ENCODE results near the gene PTK6.

Gene PTK6

GRCh38 chr20:63542696-63543095 is 5.5 kb upstream of the PTK6 start:
- DNase-seq: no peak

DNA sequence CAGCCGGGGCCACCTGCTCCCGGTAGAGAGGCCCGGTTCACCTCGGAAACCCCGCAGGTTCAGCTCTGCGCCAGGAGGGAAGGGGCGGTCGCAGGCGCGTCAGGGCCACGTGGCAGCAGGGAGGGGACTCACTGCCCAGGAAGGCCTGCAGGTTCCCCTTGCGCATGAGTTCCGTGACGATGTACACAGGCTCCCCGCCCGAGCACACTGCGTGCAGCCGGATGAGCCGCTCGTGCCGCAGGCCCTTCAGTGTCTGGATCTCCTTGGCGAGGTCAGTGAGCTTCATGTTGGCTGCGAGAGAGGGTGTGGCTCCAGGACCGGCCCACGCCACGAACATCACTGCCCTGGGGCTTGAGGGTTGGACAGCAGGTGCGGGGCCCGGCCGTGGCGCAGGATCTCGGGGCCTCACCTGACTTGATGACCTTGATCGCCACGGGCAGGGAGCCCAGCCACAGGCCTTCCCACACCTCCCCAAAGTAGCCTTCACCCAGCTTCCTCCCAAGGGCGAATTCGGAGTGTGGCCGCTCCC is 4.9 kb upstream of the PTK6 start:
- no peak for DNase-seq

DNA sequence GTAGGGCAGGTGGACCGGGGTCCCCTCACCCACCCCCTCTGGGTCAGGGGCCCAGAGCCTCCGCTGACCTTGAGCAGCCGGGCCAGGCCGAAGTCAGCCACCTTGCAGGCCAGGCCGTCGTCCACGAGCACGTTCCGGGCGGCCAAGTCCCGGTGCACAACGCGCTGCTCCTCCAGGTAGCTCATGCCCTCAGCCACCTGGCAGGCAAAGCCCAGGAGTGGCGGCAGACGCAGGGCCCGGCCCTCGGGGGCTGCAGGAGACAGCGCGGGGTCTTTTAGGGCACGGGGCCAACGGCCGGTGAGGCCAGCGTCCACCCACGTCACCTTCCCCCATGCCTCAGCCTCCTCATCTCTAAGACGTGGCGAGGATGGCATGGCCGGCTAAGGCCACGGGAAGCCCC is 4.2 kb upstream of the PTK6 start:
- no peak for DNase-seq

GRCh38 chr20:63540417-63541186 is 3.4 kb upstream of the PTK6 start:
- DNase-seq: no peak

- no peak for DNase-seq
Measured at GRCh38 chr20:63539441-63540370, 2.5 kb upstream of the PTK6 start.

DNA sequence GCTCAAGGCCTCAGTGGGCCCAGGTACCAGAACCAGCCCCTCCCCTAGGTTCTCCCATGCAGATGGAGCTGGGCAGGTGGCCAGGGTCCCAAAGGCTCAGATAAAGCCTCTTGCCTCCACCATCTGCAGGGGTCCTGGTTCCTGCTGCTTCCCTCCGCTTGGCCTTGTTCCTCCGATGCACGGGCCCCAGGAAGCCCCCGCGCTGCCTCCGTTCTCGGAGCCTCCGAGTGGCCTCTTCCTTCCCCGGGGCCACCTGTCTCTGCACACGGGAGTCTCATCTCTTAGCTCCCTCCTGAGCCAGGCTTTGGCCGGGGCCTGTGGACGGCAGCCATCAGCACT is 1.9 kb upstream of the PTK6 start:
- DNase-seq: no peak

DNA sequence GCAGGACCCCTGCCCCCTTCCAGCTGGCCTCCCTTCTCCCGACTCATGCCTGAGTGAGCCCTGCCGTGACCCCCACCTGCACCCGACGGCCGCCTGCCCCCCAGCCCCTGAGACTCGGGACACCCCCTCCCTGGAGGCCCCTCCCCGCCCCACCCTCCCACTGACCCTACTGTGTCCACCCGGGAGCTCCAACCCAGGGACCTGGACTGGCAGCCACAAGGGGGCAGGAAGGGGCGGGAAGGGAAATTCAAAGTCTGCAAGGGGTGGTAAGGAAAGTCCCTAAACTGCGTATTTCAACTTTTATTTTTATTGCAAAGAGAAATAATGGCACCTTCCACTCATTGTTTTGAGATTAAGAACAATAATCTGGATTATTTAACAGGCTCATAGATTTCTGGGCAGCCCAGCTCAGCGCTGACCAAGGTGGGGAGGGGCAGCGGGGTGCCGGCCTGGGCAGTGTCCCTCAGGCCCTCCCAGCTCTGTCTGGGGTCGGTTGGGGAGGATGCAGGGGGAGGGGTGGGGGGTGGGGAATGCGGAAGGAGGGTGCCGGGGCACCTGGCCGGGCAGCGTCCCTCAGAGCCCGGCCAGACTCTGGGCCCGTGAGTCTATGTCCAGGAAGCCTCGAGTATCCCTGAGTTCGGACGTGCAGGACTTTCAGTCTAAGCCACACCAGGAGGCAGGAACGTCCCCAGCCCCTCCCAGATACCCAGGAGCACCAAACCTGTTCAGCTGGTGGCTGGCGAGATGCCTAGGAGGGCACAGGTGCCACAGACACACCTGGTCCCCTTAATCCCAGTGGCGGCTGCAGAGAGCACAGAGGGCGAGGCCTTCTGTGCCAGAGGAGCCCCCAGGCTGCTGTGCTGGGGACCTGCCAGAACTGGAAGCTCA is 1.3 kb upstream of the PTK6 start:
- DNase-seq: no peak

GRCh38 chr20:63537525-63538203 is 488 bp upstream of the PTK6 start:
- peak; percentile 89 for DNase-seq

GRCh38 chr20:63536241-63536977 is 767 bp downstream of the PTK6 start:
- no peak for DNase-seq

GRCh38 chr20:63534831-63535651 is 2.1 kb downstream of the PTK6 start:
- DNase-seq: no peak

GRCh38 chr20:63534427-63534830 is 2.7 kb downstream of the PTK6 start:
- no peak for DNase-seq

- DNase-seq: no peak
Measured at GRCh38 chr20:63533871-63534393, 3.2 kb downstream of the PTK6 start.

GRCh38 chr20:63533388-63533787 is 3.8 kb downstream of the PTK6 start:
- no peak for DNase-seq

DNA sequence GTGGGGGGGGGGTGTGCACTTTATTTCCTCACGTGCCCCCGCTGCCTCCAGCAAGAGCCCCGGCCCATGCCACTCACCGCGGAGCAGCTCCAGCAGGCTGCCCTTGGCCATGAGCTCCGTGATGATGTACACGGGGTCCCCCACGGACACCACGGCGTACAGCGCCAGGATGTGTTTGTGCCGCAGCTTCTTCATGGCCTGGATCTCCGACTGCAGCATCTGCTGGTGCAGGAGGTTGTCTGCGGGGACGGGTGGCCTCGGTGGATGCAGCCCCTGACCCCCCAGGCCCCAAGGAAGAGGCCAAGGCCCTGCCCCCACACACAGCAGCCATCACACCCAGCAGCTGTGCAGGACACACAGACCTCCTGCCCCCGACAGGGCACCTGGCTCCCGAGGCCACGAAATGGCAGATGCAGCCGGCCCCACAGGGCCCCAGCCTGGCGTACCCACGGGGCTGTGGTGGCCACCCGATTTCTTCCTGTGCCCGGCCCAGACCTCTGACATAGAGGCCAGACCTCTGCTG is 4.7 kb downstream of the PTK6 start:
- DNase-seq: no peak

DNA sequence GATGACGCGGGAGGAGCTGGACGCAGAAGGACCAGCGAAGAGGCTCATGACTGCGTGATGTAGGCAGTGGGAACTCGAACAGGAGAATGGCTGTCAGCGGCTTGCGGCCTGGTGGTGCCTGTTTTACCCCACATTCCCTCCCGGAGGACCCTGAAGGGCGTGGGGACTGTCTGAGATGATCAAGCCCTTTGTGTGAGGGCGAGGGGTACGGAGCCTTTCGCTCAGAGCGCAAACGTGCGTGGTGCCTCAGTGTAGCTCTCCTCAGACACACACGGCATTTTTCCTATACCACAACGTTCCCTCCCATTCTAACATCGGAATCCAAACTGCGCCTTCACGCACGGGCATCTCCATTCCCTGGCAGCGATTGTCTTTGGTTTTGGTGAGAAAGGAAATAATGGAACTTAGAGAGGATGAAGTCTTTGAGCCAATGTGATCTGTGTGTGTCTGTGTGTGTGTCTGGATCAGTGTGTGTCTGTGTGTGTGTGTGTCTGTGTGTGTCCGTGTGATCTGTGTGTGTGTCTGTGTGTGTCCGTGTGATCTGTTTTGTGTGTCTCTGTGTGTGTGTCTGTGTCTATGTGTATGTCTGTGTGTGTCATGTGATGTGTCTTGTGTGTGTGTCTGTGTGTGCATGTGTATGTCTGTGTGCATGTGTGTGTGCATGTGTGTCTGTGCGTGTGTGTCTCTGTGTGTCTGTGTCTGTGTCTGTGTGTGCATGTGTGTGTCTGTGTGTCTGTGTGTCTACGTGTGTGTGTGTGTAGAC is 5.3 kb downstream of the PTK6 start:
- no peak for DNase-seq

DNA sequence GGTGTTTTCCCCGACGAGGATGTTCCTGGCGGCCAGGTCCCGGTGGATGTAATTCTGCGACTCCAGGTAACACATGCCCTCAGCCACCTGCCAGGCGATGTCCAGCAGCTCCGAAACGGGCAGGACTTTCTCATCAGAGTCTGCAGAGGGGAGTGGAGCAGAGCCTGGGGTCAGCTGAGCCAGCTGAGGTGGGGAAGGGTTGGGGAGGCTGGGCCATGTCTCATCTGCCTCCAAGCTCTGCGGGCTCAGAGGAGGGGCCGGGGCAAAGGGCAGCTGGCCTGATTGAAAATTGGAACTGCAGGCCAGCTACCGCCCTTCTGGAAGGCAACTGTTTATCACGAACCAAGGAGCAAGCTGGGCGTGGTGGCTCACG is 6.4 kb downstream of the PTK6 start:
- DNase-seq: no peak

DNA sequence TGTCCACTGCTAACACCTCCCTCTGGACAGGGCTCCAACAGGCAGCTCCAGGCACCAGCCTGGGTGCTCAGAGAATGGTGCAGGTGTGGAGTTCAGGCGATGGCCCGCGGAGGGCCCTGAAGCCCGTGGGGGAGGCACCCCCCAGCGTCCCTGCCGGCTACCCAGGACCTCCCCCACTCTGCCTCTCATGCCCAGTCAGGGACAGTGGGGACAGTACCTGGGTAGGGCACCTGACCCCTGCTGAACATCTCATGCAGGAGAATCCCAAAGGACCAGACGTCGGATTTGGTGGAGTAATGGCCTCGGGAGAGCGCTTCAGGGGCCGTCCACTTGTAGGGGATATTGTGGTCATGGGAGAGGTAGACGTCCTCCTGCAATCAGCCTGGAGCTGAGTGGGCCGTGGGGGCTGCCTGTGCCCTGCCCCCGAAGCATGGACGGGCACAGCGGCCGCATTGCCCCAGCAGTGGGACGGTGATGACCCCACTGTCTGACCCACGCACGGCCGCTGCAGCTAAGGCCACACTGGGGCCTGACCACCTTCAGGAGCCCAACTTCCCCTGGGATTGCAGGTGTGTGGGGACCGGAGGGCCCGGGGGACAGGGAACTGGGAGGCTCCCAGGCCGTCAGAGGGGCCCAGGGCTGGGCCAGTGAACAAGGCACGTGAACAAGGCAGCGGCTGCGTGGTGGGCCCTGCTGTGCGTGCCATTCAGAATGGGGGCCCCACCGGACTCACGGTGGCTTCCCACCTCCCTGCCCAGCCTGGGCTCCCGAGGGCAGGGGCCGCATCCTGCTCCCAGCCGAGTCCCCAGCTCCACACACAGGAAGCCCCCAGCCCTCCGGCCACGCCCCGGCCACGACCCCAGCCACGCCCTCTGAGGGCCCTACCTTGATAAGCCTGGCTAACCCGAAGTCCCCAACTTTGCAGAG is 7.1 kb downstream of the PTK6 start:
- DNase-seq: no peak

GRCh38 chr20:63529180-63529860 is 7.9 kb downstream of the PTK6 start:
- DNase-seq: no peak

Measured in GDM1 (cell line).